ENCODE measurements around the gene TGFB1.

- TF ChIP-seq TAF1 (IDR thresholded peaks at IDR 0.05; ENCODE audit: low read depth) (no peak), CTCF (IDR thresholded peaks at IDR 0.05; ENCODE audit: poor library complexity, severe bottlenecking) (no peak), POLR2AphosphoS5 (IDR thresholded peaks at IDR 0.05) (no peak), RAD21 (conservative IDR thresholded peaks at IDR 0.05) (no peak), EZH2 (IDR thresholded peaks at IDR 0.05; ENCODE audit: borderline replicate concordance, insufficient read depth, low read length, poor library complexity, severe bottlenecking) (no peak), SMC3 (conservative IDR thresholded peaks at IDR 0.05; ENCODE audit: poor library complexity) (no peak), EP300 (conservative IDR thresholded peaks at IDR 0.05; ENCODE audit: poor library complexity, severe bottlenecking) (no peak), REST (IDR thresholded peaks at IDR 0.05; ENCODE audit: borderline replicate concordance) (no peak)
Measured at GRCh38 chr19:41398598-41398997, 44.9 kb upstream of the TGFB1 start.

Measured in neural cell (in vitro differentiated cells).